NB4 (cell line): ENCODE results near the gene INSYN1.

Source experiments
- CTCF ChIP-seq: IDR thresholded peaks from one replicate; pipeline ENCODE4 v1.5.1; 2012; ENCODE audit warnings: low read depth, low read length
- MAX ChIP-seq: IDR thresholded peaks from 2 replicates; pipeline ENCODE4 v1.6.1; 2011; ENCODE audit warnings: low read depth, low read length
- MYC ChIP-seq: IDR thresholded peaks from 2 replicates; pipeline ENCODE4 v1.6.1; 2011; ENCODE audit warnings: low read depth, low read length
- POLR2A ChIP-seq: IDR thresholded peaks from 2 replicates; pipeline ENCODE4 v1.6.1; 2011; ENCODE audit warnings: mild to moderate bottlenecking; ENCODE audit not compliant: insufficient read length; ENCODE audit errors: extremely low read depth

- TF ChIP-seq CTCF (no peak), POLR2A (no peak), MAX (no peak), MYC (no peak)
These were observed 38.4 kb downstream of the INSYN1 start for GRCh38 chr15:73714695-73715301.
